HEK293 (cell line): ENCODE data around the gene TK2.
A peak's percentile ranks its signal among the peaks of the same experiment; 100 is the strongest.

Experiments used
- CTCF ChIA-PET: fragments of 350-600 bp; formaldehyde crosslinking; extraction: SDS; loops from one replicate; lab custom pipeline; 2021; ENCODE audit warnings: antibody characterized with exemption; lab: Yijun Ruan, JAX
- POLR2A ChIA-PET: fragments of 300-600 bp; formaldehyde crosslinking; extraction: SDS; loops from one replicate; lab custom pipeline; 2020; ENCODE audit warnings: antibody characterized with exemption, inconsistent platforms; lab: Yijun Ruan, JAX
- H3K27ac ChIP-seq: fragments of 200-500 bp; sonication (Bioruptor generic); 2 replicates; pipeline ENCODE4 v1.5.1; 2014; ENCODE audit warnings: low read depth, low read length, control low read depth, inconsistent platforms; ENCODE audit errors: extremely low read depth
- H3K36me3 ChIP-seq, 2 experiments: fragments of 200-500 bp in 1 of 2; sonication (Bioruptor generic) in 1 of 2; 1 replicate in 1 of 2; 2 replicates in 1 of 2; pipeline ENCODE4 v1.5.1; 2014 to 2017; ENCODE audit warnings: inconsistent platforms in 2 of 2, low read length in 2 of 2; ENCODE audit not compliant: control insufficient read depth in 2 of 2, insufficient read depth in 1 of 2
- H3K4me1 ChIP-seq: fragments of 200-500 bp; sonication (Bioruptor generic); 2 replicates; pipeline ENCODE4 v1.5.1; 2014; ENCODE audit warnings: mild to moderate bottlenecking, low read length, inconsistent platforms; ENCODE audit not compliant: control insufficient read depth, insufficient read depth
- H3K4me3 ChIP-seq: 2 replicates; pipeline ENCODE4 v1.5.1; 2011; ENCODE audit warnings: low read depth, mild to moderate bottlenecking, control low read depth, low read length, moderate library complexity
- H3K9me3 ChIP-seq: fragments of 200-500 bp; sonication (Bioruptor generic); 2 replicates; pipeline ENCODE4 v1.5.1; 2014; ENCODE audit warnings: low read depth, low read length, inconsistent platforms; ENCODE audit not compliant: control insufficient read depth, insufficient read depth
- EGR2 ChIP-seq: fragments of 450-650 bp; formaldehyde crosslinking; IDR thresholded peaks from 2 replicates; pipeline ENCODE4 v1.5.1; 2016; ENCODE audit warnings: low read depth, missing biosample characterization, missing genetic modification characterization
- GLIS2 ChIP-seq: fragments of 450-650 bp; formaldehyde crosslinking; IDR thresholded peaks from 2 replicates; pipeline ENCODE4 v1.5.1; 2016; ENCODE audit warnings: missing biosample characterization, missing genetic modification characterization
- HOXA7 ChIP-seq: sonication (generic); formaldehyde crosslinking; IDR thresholded peaks from 2 replicates; pipeline ENCODE4 v1.8.1; 2022; ENCODE audit warnings: missing genetic modification reagents, borderline replicate concordance
- ZBTB7A ChIP-seq: fragments of 450-650 bp; formaldehyde crosslinking; IDR thresholded peaks from 2 replicates; pipeline ENCODE4 v1.5.1; 2016; ENCODE audit warnings: low read depth, missing biosample characterization, missing genetic modification characterization
- ZFHX2 ChIP-seq: fragments of 450-650 bp; formaldehyde crosslinking; conservative IDR thresholded peaks from 2 replicates; pipeline ENCODE4 v1.5.1; 2016; ENCODE audit warnings: missing biosample characterization, missing genetic modification characterization
- ZNF138 ChIP-seq: fragments of 450-650 bp; formaldehyde crosslinking; IDR thresholded peaks from 2 replicates; pipeline ENCODE4 v1.5.1; 2016; ENCODE audit warnings: missing biosample characterization, missing genetic modification characterization, borderline replicate concordance
- ZNF155 ChIP-seq: fragments of 450-650 bp; formaldehyde crosslinking; IDR thresholded peaks from 2 replicates; pipeline ENCODE4 v1.5.1; 2016; ENCODE audit warnings: missing biosample characterization, missing genetic modification characterization
- ZNF24 ChIP-seq: fragments of 450-650 bp; formaldehyde crosslinking; IDR thresholded peaks from 2 replicates; pipeline ENCODE4 v1.5.1; 2016; ENCODE audit warnings: missing biosample characterization, missing genetic modification characterization
- ZNF433 ChIP-seq: fragments of 450-650 bp; formaldehyde crosslinking; IDR thresholded peaks from 2 replicates; pipeline ENCODE4 v1.5.1; 2016; ENCODE audit warnings: missing biosample characterization, missing genetic modification characterization, low read depth
- ZNF530 ChIP-seq: fragments of 450-650 bp; formaldehyde crosslinking; IDR thresholded peaks from 2 replicates; pipeline ENCODE4 v1.5.1; 2016; ENCODE audit warnings: low read depth, missing biosample characterization, missing genetic modification characterization
- ZNF549 ChIP-seq: fragments of 450-650 bp; IDR thresholded peaks from 2 replicates; pipeline ENCODE4 v1.5.1; 2018; ENCODE audit warnings: missing biosample characterization, missing genetic modification characterization, mild to moderate bottlenecking, inconsistent platforms, moderate library complexity
- ZNF558 ChIP-seq: fragments of 450-650 bp; formaldehyde crosslinking; IDR thresholded peaks from 2 replicates; pipeline ENCODE4 v1.5.1; 2016; ENCODE audit warnings: missing biosample characterization, missing genetic modification characterization
- ZNF561 ChIP-seq: fragments of 450-650 bp; IDR thresholded peaks from 2 replicates; pipeline ENCODE4 v1.5.1; 2018; ENCODE audit warnings: missing biosample characterization, missing genetic modification characterization, borderline replicate concordance
- ZNF600 ChIP-seq: fragments of 450-650 bp; formaldehyde crosslinking; IDR thresholded peaks from 2 replicates; pipeline ENCODE4 v1.5.1; 2016; ENCODE audit warnings: missing biosample characterization, missing genetic modification characterization
- ZNF670 ChIP-seq: fragments of 450-650 bp; formaldehyde crosslinking; IDR thresholded peaks from 2 replicates; pipeline ENCODE4 v1.5.1; 2016; ENCODE audit warnings: missing biosample characterization, missing genetic modification characterization, low read depth
- ZSCAN23 ChIP-seq: fragments of 450-650 bp; formaldehyde crosslinking; IDR thresholded peaks from 2 replicates; pipeline ENCODE4 v1.5.1; 2016; ENCODE audit warnings: missing biosample characterization, missing genetic modification characterization
- ZSCAN30 ChIP-seq: fragments of 450-650 bp; IDR thresholded peaks from 2 replicates; pipeline ENCODE4 v1.5.1; 2018; ENCODE audit warnings: missing biosample characterization, mild to moderate bottlenecking, missing genetic modification characterization, moderate library complexity
- TF ChIP-seq, protein P1 (sequence below): fragments of 450-650 bp; formaldehyde crosslinking; IDR thresholded peaks from 2 replicates; pipeline ENCODE4 v1.5.1; 2017; ENCODE audit warnings: missing biosample characterization, missing genetic modification characterization
- TF ChIP-seq, protein P2 (sequence below): fragments of 450-650 bp; formaldehyde crosslinking; IDR thresholded peaks from 2 replicates; pipeline ENCODE4 v1.5.1; 2016; ENCODE audit warnings: missing biosample characterization, missing genetic modification characterization, low read depth
- TF ChIP-seq, protein P3 (sequence below): fragments of 450-650 bp; formaldehyde crosslinking; IDR thresholded peaks from 2 replicates; pipeline ENCODE4 v1.5.1; 2016; ENCODE audit warnings: missing biosample characterization, missing genetic modification characterization

TK2 gene

DNA sequence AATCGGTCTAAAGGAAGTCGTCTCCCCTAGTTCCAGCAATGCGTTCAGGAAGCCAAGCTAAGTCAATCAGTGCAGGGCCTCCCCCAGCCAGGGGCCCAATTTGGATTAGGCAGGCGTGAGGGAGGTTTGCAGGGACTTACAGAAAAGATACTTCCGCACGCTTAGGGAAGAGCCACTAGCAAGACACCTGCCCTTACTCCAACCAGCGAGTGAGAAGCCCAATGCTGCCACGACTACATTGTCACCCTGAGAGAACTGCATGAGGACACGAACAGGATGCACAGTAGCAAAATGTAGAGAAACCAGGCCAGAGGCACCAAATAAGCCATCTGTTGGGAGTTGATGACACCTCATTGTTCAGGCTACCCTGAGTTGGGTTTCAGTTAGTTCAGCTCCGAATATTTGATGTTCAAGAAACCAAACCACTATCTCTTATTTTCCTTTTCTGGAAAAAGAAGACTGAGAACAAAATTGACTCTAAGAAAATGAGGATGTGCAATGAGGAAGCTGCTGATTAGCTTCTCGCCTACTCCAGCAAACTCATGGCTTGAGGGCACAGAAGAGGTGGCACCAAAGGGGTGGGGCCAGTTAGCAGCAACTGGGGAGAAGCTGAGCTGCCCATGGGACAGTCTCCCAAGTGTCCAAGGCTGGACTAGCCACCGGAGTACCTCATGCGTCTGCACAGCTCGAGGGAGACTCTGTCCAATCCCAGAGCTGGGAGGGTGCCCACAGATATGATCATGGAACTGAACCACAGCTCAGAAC lies 29.3 kb downstream of the TK2 start:
- peaks cover 0 to 15% of the 10 kb centered on the region in 2 experiments; a peak in 2 of 3 replicates for H3K36me3 ChIP-seq
- POLR2A ChIA-PET, result interaction anchor here (1.0 kb wide), 1 partner anchor 9 kb away, joined by 3 read pairs; no protein-coding TSS in a partner anchor
- H3K9me3 ChIP-seq, result no peaks in the 10 kb centered on the region
- CTCF ChIA-PET, result interaction anchor here (0.6 to 1.2 kb wide), 3 partner anchors 27 to 1296 kb away, joined by 3 read pairs; no protein-coding TSS in a partner anchor
- H3K4me1 ChIP-seq, result peaks cover 12% of the 10 kb centered on the region; the same call in 1 of the 2 replicates
- H3K4me3 ChIP-seq, result no peak overlapping the region
- TF ChIP-seq ZNF600 (tag by site-specific recombination), result no peak
- no peak for TF ChIP-seq ZNF138 (tag by site-specific recombination)
- no peak for TF ChIP-seq ZBTB7A
- H3K27ac ChIP-seq, result no peak overlapping the region

DNA sequence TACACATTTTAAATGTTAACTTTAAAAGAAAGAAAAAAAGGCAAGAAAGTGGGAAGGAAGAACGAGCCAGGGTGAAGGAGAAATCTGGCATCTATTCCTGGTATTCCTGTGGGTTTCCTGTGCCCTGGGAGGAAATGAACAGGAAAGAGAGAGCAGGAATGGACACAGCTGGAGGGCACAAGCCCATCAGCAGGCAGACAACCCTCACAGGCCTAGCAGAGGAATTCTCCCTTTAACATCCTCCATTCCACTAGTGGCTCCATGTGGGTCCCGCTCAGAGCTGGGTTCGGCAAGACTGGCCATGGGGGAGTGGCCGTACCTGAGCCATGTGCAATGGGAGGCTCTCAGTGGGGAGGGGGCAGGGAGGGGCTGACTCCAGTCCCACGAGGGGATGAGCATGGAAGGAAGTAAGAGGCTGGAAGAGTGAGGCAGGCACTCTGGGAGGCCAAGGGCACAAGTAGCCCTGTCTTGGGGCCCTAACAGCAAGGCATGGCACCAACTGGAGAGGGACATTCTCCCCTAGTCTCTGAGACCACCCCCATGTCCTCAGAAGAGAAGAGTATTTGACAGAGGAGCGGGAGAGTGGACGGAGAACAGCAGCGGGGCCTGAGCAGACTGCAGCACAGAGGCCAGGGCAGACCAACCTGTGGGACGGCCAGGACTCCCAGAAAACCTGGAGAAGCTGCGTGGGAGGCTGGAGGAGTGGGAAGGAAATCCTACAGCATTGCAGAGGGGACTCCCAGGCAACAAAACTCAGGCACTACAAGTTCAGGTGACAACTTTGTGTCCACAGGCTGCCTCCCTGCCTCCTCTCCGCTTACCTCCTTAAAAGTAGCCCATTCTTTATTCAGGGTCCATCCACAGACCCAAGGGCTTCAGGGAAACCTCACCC lies 30.2 kb downstream of the TK2 start:
- CTCF ChIA-PET, result interaction anchor here (0.8 to 1.5 kb wide), 3 partner anchors 28 to 88 kb away, joined by 3 to 6 read pairs (median 3); partner anchors contain the start of gene CKLF
- Histone ChIP-seq H3K36me3 (peaks cover 0 to 14% of the 10 kb centered on the region in 2 experiments; a peak in 2 of 3 replicates), H3K27ac (no peak overlapping the region)

DNA sequence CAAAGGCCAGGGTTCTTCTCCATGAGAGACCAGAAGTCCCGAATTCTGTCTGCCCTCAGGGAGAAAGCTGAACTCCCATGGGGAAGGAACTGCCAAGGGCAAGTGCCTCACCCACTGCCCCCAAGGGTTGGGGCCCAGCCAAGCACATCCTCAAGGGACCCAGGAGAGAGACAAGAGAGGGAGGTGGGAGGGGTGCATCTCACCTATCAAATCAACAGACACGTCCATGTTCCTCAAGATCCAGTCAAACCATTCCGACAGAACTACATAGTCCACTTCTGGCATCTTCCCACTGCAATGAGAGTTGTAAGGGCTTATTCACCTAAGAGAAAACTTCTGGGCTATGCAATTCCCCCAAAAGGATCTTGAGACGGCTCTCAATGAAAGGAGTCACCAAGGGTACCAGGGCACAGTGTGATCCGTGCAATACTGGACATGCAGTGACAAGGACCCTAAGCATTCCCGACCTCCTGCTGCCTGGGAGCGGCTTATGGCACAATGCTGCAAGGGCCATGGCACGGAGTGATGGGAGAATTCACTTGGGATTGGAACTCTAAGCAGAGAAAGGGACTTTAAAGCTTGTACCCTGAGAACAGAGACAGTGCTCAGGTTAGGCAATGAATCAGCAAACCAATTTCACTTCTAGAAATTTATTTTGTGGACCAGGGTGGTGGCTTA lies 32.2 kb downstream of the TK2 start:
- CTCF ChIA-PET, result interaction anchor here (0.7 kb wide), 2 partner anchors 74 to 192 kb away, joined by 3 read pairs; no protein-coding TSS in a partner anchor
- no peak overlapping the region for H3K4me3 ChIP-seq
- H3K9me3 ChIP-seq, result no peaks in the 10 kb centered on the region
- H3K4me1 ChIP-seq, result peaks cover 12% of the 10 kb centered on the region; the same call in 1 of the 2 replicates
- TF ChIP-seq, protein P1, sequence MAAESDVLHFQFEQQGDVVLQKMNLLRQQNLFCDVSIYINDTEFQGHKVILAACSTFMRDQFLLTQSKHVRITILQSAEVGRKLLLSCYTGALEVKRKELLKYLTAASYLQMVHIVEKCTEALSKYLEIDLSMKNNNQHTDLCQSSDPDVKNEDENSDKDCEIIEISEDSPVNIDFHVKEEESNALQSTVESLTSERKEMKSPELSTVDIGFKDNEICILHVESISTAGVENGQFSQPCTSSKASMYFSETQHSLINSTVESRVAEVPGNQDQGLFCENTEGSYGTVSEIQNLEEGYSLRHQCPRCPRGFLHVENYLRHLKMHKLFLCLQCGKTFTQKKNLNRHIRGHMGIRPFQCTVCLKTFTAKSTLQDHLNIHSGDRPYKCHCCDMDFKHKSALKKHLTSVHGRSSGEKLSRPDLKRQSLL (tag by site-specific recombination), result no peak
- TF ChIP-seq ZSCAN23 (tag by site-specific recombination) (no peak), ZNF530 (tag by site-specific recombination) (no peak), ZNF558 (no peak), HOXA7 (CRISPR knock-in tag) (no peak), ZNF24 (tag by site-specific recombination) (no peak), ZNF549 (tag by site-specific recombination) (no peak), ZNF561 (tag by site-specific recombination) (no peak), ZNF433 (tag by site-specific recombination) (no peak), ZNF670 (tag by site-specific recombination) (no peak)
- TF ChIP-seq, protein P2, sequence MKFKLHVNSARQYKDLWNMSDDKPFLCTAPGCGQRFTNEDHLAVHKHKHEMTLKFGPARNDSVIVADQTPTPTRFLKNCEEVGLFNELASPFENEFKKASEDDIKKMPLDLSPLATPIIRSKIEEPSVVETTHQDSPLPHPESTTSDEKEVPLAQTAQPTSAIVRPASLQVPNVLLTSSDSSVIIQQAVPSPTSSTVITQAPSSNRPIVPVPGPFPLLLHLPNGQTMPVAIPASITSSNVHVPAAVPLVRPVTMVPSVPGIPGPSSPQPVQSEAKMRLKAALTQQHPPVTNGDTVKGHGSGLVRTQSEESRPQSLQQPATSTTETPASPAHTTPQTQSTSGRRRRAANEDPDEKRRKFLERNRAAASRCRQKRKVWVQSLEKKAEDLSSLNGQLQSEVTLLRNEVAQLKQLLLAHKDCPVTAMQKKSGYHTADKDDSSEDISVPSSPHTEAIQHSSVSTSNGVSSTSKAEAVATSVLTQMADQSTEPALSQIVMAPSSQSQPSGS (tag by site-specific recombination), result no peak
- TF ChIP-seq, all 188 proteins: peak for 0
- Histone ChIP-seq H3K27ac (0 out of 2 replicates have a peak overlapping the region, but pooled peaks have one; percentile 16), H3K36me3 (peaks cover 0 to 18% of the 10 kb centered on the region in 2 experiments; a peak in 2 of 3 replicates)
- POLR2A ChIA-PET, result interaction anchor here (1.6 kb wide), 1 partner anchor 35 kb away, joined by 3 read pairs; the partner anchor contains the start of gene CKLF

More for the DNA sequence above, 30.2 kb downstream of the TK2 start:
- POLR2A ChIA-PET, result interaction anchor here (1.0 kb wide), 1 partner anchor 8 kb away, joined by 3 read pairs; no protein-coding TSS in a partner anchor
- Histone ChIP-seq H3K9me3 (no peaks in the 10 kb centered on the region), H3K4me1 (peaks cover 12% of the 10 kb centered on the region; the same call in 1 of the 2 replicates), H3K4me3 (no peak overlapping the region)
- TF ChIP-seq GLIS2 (tag by site-specific recombination) (no peak), EGR2 (tag by site-specific recombination) (peak; percentile 47; the same call in 1 of the 2 replicates), ZFHX2 (peak; percentile 62), ZSCAN30 (no peak), ZNF155 (no peak)
- TF ChIP-seq, protein P3, sequence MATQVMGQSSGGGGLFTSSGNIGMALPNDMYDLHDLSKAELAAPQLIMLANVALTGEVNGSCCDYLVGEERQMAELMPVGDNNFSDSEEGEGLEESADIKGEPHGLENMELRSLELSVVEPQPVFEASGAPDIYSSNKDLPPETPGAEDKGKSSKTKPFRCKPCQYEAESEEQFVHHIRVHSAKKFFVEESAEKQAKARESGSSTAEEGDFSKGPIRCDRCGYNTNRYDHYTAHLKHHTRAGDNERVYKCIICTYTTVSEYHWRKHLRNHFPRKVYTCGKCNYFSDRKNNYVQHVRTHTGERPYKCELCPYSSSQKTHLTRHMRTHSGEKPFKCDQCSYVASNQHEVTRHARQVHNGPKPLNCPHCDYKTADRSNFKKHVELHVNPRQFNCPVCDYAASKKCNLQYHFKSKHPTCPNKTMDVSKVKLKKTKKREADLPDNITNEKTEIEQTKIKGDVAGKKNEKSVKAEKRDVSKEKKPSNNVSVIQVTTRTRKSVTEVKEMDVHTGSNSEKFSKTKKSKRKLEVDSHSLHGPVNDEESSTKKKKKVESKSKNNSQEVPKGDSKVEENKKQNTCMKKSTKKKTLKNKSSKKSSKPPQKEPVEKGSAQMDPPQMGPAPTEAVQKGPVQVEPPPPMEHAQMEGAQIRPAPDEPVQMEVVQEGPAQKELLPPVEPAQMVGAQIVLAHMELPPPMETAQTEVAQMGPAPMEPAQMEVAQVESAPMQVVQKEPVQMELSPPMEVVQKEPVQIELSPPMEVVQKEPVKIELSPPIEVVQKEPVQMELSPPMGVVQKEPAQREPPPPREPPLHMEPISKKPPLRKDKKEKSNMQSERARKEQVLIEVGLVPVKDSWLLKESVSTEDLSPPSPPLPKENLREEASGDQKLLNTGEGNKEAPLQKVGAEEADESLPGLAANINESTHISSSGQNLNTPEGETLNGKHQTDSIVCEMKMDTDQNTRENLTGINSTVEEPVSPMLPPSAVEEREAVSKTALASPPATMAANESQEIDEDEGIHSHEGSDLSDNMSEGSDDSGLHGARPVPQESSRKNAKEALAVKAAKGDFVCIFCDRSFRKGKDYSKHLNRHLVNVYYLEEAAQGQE (tag by site-specific recombination), result no peak
